Activated naive CD8-positive, alpha-beta T cell treated with anti-CD3 and anti-CD28 coated beads, Interleukin-2, amount 10 ng/mL, durations not matched to agents 7 days and 5 days (primary cell): ENCODE data around the gene PASK. TPM values are rescaled to one million over a fixed set of nuclear protein-coding genes. Genes with fewer than 3 reads are reported as not detected.
"Not testable (repeated sequence)": the region's sequence is repeated elsewhere in the genome, so short reads cannot be mapped to it uniquely, and the experiment has no call there.

ENCODE experiments used
- ATAC-seq: fragments of 150-1000 bp; cut with Tn5 transposase; one replicate; pipeline ENCODE4 v1.10.0; 2021; ENCODE audit warnings: low read depth, moderate library complexity
- POLR2A ChIA-PET: fragments of 350-600 bp; sonication (Branson Sonifier 250); formaldehyde crosslinking; loops from one replicate; lab custom pipeline; 2021; ENCODE audit warnings: antibody characterized with exemption; lab: Charles Lee
- DNase-seq: peaks from one replicate; pipeline ENCODE4 v3.0.0; 2021
- H3K27ac Mint-ChIP-seq: one replicate; pipeline ENCODE4 v1.8.0; 2022; ENCODE audit warnings: mild to moderate bottlenecking, mixed read lengths
- H3K27me3 Mint-ChIP-seq: one replicate; pipeline ENCODE4 v1.8.0; 2022; ENCODE audit warnings: mild to moderate bottlenecking, moderate library complexity, mixed read lengths
- H3K36me3 Mint-ChIP-seq: one replicate; pipeline ENCODE4 v1.8.0; 2021; ENCODE audit warnings: mild to moderate bottlenecking, mixed read lengths
- H3K4me1 Mint-ChIP-seq: one replicate; pipeline ENCODE4 v1.8.0; 2021; ENCODE audit warnings: mixed read lengths
- H3K4me3 Mint-ChIP-seq: one replicate; pipeline ENCODE4 v1.8.0; 2022; ENCODE audit warnings: mild to moderate bottlenecking, moderate library complexity, mixed read lengths
- H3K9me3 Mint-ChIP-seq: one replicate; pipeline ENCODE4 v1.8.0; 2021; ENCODE audit warnings: mixed read lengths
- total RNA-seq, 2 experiments: library from RNA; stranded (reverse); gene quantifications; one replicate each; pipeline ENCODE4 v1.2.3, GENCODE V29; 2021

The PASK gene
- 100 to 1,000 TPM; 132 to 153 TPM for total RNA-seq

DNA sequence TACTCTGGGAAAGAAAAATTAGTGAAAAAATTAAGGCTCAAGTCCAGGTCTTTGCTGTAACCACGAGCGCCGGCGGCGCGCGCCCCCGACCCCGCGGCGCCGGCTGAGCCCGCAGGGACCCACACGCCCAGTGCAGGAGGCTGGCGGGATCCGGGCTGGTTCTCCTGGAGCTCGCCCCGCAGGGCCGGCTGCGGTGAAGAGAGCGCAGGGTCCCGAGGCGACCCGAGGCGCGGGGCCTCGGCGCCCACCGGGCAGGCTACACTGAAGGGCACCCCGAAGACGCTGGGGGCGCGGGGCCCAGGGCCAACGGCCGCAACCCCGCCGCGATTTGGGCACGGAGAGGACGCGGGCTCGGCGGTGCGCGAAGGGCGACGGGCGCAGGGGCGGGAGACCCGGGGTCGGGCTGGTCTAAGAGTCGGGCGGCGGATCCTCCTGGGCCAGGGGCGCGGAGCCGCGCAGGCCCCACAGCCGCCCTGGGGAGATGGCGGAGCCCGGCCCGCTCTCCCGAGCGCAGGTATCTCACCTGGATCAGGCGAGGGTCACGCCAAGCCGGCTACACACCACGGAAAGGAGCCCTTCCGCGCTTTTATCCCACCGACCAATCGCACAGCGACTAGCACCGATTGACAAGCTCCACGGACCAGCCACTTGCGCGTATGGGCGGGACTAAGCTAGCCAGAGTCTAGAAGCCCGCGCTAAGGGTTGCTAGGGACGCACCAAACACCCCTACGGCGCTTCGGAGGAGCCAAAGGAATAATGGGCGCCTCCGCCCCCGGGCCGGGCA lies at the start of gene PASK:
Gene PASK, minus strand, starts transcription at position 582 of the 784 bp plus-strand sequence. CDS start 6,440 bp downstream, outside the sequence.
- peak within 1 kb of the TSS; percentile 94 for H3K4me3 Mint-ChIP-seq
- POLR2A ChIA-PET = interaction anchor here (0.7 to 3.0 kb wide), 15 partner anchors 9 to 588 kb away, joined by 3 to 29 read pairs (median 4); partner anchors contain the start of genes ING5, MTERF4 and SEPTIN2
- H3K36me3 Mint-ChIP-seq = peaks cover 5% of the 10 kb centered on the region
- no peaks in the 10 kb centered on the region for H3K9me3 Mint-ChIP-seq
- peaks cover 44% of the 10 kb centered on the region for H3K4me1 Mint-ChIP-seq
- peak; percentile 88 for DNase-seq
- H3K27ac Mint-ChIP-seq = peak within 1 kb of the TSS; percentile 87
- peak; percentile 79 for ATAC-seq
- no peaks in the 10 kb centered on the region for H3K27me3 Mint-ChIP-seq

DNA sequence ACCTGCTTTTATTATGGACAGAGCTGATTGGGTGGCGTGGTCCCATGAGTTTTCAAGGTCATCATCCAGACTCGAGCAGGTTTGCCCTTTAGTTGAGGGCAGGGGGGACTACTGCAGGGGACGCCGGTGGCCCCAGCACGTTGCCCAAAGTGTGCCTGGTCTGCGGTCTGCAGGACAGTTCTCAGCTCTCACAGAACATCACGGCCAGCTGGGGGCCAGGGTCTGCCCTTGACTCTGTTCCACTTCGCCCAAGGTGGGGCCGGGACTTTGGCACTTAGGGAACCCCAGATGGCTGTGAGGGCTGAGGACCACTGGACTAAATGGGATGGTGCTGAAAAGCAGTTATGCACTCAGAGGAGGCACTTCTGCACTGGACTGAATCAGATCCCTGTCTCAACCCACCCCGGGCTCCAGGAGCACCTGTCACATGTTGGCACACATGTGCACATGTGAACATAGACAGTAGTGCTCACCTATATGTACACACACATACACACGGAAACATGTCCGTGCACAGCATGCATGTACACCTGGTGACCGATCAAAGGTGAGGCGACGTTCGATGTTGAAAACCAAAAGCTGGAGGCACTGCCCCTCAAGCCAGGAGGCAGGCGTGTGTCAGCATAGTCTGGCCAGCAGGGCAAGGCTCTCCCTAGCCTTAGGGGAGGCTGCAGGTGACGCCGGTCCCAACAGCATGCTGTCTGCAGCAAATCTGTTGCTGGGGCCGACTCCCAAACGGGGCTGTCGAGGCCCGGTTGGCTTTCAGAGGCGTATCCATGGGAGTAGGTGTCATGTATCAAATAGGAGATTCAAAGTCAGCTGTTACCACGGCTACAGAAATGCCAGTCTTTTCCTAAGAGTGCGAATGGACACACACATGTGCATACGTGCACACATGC lies 49.4 kb upstream of the PASK start:
- no peak for DNase-seq
- no peak for ATAC-seq
- no peak overlapping the region for H3K4me3 Mint-ChIP-seq
- no peaks in the 10 kb centered on the region for H3K27me3 Mint-ChIP-seq
- no peaks in the 10 kb centered on the region for H3K36me3 Mint-ChIP-seq
- no peaks in the 10 kb centered on the region for H3K9me3 Mint-ChIP-seq
- H3K27ac Mint-ChIP-seq = no peak overlapping the region
- POLR2A ChIA-PET = no interaction called here
- no peaks in the 10 kb centered on the region for H3K4me1 Mint-ChIP-seq

GRCh38 chr2:241197947-241198346 lies 48.7 kb upstream of the PASK start:
- H3K4me1 Mint-ChIP-seq = no peaks in the 10 kb centered on the region
- H3K4me3 Mint-ChIP-seq = no peak overlapping the region
- H3K27ac Mint-ChIP-seq = no peak overlapping the region
- no peaks in the 10 kb centered on the region for H3K36me3 Mint-ChIP-seq
- no peaks in the 10 kb centered on the region for H3K27me3 Mint-ChIP-seq
- POLR2A ChIA-PET = no interaction called here
- DNase-seq (no peak), ATAC-seq (no peak)
- H3K9me3 Mint-ChIP-seq = no peaks in the 10 kb centered on the region

DNA sequence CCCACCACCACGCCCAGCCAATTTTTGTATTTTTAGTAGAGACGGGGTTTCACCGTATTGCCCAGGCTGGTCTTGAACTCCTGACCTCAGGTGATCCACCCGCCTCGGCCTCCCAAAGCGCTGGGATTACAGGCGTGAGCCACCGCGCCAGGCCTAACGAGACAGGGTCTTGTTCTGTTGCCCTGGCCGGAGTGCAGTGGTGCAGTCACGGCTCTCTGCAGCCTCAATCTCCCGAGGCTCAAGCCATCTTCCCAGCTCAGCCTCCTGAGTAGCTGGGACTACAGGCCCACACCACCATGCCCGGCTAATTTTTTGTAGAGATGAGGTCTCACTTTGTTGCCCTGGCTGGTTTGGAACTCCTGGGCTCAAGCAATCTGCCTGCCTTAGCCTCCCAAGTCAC lies 48.0 kb upstream of the PASK start:
- H3K9me3 Mint-ChIP-seq, H3K27ac Mint-ChIP-seq, POLR2A ChIA-PET, H3K4me3 Mint-ChIP-seq, ATAC-seq, H3K27me3 Mint-ChIP-seq, H3K4me1 Mint-ChIP-seq, H3K36me3 Mint-ChIP-seq, DNase-seq: not testable (repeated sequence)

DNA sequence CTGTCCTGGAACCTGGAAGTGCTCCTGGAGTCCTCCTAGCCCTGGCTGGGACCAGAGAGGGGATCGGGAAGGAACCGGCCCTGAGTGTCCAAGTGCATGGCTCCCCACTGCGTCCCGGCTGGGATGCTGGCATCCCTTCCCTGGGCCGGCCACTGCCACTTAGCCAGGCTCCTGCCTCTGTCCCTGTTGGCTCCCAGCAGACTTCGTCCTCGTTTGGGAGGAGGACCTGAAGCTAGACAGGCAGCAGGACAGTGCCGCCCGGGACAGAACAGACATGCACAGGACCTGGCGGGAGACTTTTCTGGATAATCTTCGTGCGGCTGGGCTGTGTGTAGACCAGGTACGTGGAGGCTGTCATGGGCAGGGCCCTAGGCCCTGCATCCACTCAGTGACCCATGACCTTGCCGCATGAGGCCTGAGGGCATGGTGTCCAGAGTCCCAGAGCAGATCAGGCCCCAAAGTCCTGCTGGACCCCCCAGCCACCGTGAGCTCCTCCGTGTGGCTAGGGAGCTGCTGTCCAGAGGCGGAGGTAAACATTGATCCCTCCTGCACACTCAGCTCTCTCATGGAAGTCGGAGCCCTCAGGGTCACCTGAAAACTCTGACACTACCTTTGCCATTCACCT lies 46.3 kb upstream of the PASK start:
- no peaks in the 10 kb centered on the region for H3K36me3 Mint-ChIP-seq
- H3K4me3 Mint-ChIP-seq = no peak overlapping the region
- POLR2A ChIA-PET = no interaction called here
- no peaks in the 10 kb centered on the region for H3K9me3 Mint-ChIP-seq
- ATAC-seq (no peak), DNase-seq (peak; percentile 10)
- H3K27ac Mint-ChIP-seq = no peak overlapping the region
- no peaks in the 10 kb centered on the region for H3K27me3 Mint-ChIP-seq
- no peaks in the 10 kb centered on the region for H3K4me1 Mint-ChIP-seq

DNA sequence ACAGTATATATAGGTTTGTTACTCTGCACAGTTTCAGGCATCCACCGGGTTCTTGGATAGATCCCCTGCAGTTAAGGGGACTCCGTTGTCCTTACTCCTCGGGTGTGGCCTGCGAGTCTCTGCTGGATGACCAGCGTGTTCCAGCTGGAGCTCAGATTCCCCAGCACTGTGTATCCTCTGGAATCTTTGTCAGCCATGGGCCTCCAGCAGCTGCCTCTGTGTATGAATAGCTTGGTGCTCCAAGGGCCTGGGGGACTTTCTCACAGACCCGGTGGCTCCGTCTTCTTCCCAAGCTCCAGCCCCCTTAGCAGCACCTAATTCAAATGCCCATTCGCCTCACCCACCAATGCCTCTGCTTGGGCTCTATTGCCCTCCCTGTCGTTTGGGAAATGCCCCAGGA lies 45.5 kb upstream of the PASK start:
- Mint-ChIP-seq H3K27me3 (no peaks in the 10 kb centered on the region), H3K4me3 (no peak overlapping the region), H3K27ac (no peak overlapping the region), H3K4me1 (no peaks in the 10 kb centered on the region), H3K36me3 (no peaks in the 10 kb centered on the region), H3K9me3 (no peaks in the 10 kb centered on the region)
- no peak for ATAC-seq
- no peak for DNase-seq
- POLR2A ChIA-PET = no interaction called here

- Mint-ChIP-seq H3K36me3 (no peaks in the 10 kb centered on the region), H3K4me1 (no peaks in the 10 kb centered on the region), H3K27me3 (no peaks in the 10 kb centered on the region), H3K9me3 (no peaks in the 10 kb centered on the region), H3K27ac (no peak overlapping the region), H3K4me3 (no peak overlapping the region)
- ATAC-seq = no peak
- POLR2A ChIA-PET = no interaction called here
- no peak for DNase-seq
Measured at GRCh38 chr2:241193271-241193670, 44.0 kb upstream of the PASK start.

DNA sequence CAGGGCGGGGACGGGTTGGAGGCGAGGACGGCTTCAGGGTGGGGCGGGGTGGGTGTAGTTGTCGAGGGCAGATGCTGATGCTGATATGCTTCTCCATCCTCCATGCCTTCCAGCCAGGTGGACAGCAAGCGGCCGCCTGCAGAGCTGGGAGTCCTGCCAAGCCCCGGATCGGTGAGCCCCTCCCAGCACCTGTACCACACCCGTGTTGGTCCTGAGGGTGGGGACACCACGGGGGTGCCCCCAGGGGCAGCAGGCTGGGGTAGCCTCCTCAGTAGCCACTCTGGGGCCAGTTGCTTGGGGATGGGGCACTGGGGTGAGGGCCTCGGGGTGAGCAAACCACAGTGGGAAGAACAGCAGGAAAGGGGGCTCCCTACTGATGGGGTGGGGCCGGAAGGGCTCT lies 41.8 kb upstream of the PASK start:
- H3K27ac Mint-ChIP-seq = no peak overlapping the region
- DNase-seq = no peak
- no peaks in the 10 kb centered on the region for H3K9me3 Mint-ChIP-seq
- H3K27me3 Mint-ChIP-seq = no peaks in the 10 kb centered on the region
- ATAC-seq = no peak
- H3K4me1 Mint-ChIP-seq = no peaks in the 10 kb centered on the region
- no peaks in the 10 kb centered on the region for H3K36me3 Mint-ChIP-seq
- POLR2A ChIA-PET = no interaction called here
- H3K4me3 Mint-ChIP-seq = no peak overlapping the region

GRCh38 chr2:241190291-241190981 lies 41.2 kb upstream of the PASK start:
- ATAC-seq (no peak), DNase-seq (no peak)
- Mint-ChIP-seq H3K27ac (no peak overlapping the region), H3K36me3 (no peaks in the 10 kb centered on the region), H3K27me3 (no peaks in the 10 kb centered on the region), H3K4me1 (no peaks in the 10 kb centered on the region), H3K9me3 (no peaks in the 10 kb centered on the region), H3K4me3 (no peak overlapping the region)
- POLR2A ChIA-PET = no interaction called here

DNA sequence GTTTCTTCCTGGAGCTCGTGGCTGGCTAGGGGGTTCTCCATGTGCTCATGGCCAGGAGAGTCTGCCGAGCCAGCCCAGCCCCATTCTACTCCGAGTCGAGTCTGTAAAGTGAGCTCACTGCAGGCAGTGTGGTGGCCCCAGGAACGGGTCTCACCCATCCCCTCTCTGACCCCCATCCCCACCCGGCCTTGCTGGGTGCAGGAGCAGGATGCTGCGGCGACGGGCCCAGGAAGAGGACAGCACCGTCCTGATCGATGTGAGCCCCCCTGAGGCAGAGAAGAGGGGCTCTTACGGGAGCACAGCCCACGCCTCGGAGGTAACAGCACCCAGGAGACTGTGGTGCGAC lies 40.6 kb upstream of the PASK start:
- Mint-ChIP-seq H3K27me3 (no peaks in the 10 kb centered on the region), H3K9me3 (no peaks in the 10 kb centered on the region), H3K27ac (no peak overlapping the region), H3K36me3 (peaks cover 2% of the 10 kb centered on the region), H3K4me1 (no peaks in the 10 kb centered on the region), H3K4me3 (no peak overlapping the region)
- ATAC-seq (no peak), DNase-seq (no peak)
- POLR2A ChIA-PET = no interaction called here

DNA sequence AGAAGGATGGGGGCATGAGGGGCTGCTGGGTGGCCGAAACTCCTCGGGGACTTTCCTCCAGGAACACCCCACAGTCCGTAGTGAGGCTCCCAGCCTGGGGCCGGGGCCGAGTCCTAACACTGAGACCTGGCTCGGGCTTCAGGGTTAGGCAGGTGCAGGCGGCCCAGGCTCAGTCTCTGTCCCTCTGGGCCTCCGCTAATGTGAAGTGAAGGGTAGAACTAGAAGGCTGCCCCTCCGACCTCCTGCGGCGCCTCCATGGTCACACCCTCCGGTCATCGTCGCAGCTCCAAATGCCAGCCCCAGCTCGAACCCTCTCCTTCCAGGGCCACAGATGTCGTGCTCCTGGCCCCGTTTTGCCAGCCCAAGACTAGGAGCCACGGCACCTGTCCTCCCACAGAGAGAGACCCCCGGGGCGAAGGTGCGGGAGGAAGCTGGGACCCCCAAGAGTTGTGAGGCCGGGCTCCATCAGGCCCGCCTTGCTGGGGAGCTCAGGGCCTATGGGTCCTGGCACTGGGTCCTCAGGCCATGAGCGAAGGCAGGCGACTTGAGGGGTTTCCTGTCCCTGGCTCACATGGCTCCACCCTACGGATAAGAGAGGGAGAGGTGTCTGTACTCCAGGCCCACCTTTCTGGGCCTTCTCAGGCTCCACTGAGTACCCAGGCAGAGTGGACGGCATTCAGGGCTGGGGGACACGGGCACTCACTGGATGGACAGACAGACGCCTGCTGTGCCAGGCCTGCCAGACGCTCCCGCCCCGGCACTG lies 40.0 kb upstream of the PASK start:
- Mint-ChIP-seq H3K9me3 (no peaks in the 10 kb centered on the region), H3K27me3 (no peaks in the 10 kb centered on the region), H3K4me1 (no peaks in the 10 kb centered on the region), H3K4me3 (no peak overlapping the region), H3K27ac (no peak overlapping the region), H3K36me3 (peaks cover 2% of the 10 kb centered on the region)
- POLR2A ChIA-PET = no interaction called here
- DNase-seq (no peak), ATAC-seq (no peak)

- Mint-ChIP-seq H3K4me3 (no peak within 1 kb of the TSS), H3K27me3 (no peaks in the 10 kb centered on the region), H3K27ac (no peak within 1 kb of the TSS), H3K36me3 (peaks cover 2% of the 10 kb centered on the region), H3K4me1 (no peaks in the 10 kb centered on the region), H3K9me3 (no peaks in the 10 kb centered on the region)
- ATAC-seq (no peak), DNase-seq (no peak)
- POLR2A ChIA-PET = no interaction called here
Measured at GRCh38 chr2:241188361-241189092, 39.3 kb upstream of the PASK start, which contains the start of gene ANO7. Gene ANO7, plus strand, starts transcription at chr2:241188677. Its CDS starts 1,387 bp downstream, at chr2:241190064.
